Fibroblast of peridontal ligament (primary cell): ENCODE measurements around the gene KISS1.
"Not testable (repeated sequence)": the region's sequence is repeated elsewhere in the genome, so short reads cannot be mapped to it uniquely, and the experiment has no call there.

Experiments
- DNase-seq: peaks from one replicate; pipeline ENCODE4 v3.0.0-alpha.2; 2010; ENCODE audit errors: extremely low read depth

Gene KISS1, protein sequence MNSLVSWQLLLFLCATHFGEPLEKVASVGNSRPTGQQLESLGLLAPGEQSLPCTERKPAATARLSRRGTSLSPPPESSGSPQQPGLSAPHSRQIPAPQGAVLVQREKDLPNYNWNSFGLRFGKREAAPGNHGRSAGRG

DNA sequence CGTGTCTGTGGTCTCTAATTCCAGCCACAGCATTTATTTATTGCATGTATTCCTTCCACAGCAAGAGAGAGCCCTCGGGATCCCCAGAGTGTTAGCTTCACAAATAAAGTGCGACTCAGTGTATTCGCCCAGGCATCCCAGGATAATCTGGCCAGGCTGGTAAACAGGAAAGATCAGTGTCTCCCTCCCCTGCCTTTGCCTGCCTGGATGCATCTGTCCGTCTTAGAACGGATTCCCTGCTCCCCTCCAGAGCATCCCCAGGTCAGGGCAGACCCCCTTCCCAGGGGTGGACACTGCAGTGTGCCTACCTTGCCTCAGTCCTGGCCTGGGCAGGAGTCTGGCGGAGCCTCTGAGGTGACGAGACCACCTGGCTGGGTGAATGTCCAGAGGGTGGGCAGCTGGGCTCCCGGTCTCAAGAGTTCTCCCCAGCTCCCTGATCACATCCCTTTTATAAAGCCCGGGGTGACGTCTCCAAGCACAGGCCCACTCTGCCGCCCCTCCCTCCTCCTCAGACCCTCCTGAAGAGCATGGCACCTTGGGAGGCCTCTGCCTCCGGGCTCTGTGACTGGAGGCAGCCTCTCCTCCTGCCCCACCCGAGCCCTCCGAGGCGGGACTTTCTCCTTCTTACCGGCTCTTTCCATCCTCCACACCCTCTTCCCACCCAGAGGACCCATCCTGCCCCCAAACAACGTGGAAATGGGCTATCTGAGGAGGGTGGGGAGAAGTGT, at the start of gene KISS1:
Gene KISS1 (minus strand): TSS at position 424 of the 728 bp plus-strand sequence. CDS start 3,615 bp downstream, outside the sequence.
- DNase-seq: no peak

DNA sequence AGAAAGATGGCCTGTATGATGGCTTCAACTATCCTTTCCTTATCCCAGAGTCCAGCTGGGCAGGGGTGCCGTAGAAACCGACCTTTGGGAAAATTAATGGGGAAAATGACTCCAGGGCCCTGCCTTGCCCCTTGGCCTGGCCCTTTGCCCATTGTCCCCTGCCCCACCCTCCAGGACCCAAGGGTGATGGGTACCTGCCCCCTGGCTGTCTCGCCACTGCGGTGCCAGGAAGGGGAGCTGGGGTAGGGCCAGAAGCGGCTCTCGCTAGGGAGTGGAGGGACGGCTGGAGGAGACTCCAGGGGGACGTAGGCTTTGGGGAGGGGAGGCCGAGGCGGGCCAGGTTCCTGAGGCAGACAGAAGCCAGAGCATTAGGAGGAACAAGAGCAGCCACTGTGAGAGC, 46.6 kb upstream of the KISS1 start:
- no peak for DNase-seq

DNA sequence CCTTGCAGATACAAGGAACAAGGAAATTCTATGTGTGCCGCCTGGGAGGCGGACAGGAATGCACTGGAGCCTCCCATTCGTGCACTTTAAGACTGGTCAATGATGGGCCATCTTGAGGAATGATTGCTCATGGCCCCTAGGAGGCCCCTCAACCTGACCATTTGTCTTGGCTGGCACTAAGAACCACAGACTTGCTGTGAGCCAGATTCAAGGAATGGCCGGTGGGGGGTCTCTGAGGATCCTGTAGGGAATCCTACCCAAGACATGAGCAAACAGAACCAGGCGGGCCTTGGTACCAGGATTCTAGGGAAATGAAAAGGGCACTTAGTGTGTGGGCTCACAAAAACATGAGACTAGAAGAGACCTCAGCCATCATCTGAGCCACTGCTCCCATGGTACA, 45.6 kb upstream of the KISS1 start:
- no peak for DNase-seq

DNA sequence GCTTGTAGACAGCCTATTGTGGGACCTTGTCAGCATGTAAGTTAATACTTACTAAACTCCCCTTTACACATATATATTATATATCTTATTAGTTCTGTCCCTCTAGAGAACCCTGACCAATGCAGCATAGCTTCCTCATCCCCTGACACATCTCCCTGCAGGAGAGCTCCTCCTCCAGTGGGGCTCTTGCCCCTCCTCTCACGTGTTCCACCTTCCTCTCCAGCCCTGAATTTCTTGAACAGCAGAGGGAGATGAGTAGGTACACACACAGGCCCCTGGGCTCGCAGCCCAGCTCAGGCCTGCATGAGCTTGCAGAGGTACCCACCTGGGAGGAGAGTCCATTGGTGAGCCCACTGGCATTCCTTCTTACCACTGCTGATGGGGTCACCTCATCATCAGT, 44.8 kb upstream of the KISS1 start:
- no peak for DNase-seq

DNA sequence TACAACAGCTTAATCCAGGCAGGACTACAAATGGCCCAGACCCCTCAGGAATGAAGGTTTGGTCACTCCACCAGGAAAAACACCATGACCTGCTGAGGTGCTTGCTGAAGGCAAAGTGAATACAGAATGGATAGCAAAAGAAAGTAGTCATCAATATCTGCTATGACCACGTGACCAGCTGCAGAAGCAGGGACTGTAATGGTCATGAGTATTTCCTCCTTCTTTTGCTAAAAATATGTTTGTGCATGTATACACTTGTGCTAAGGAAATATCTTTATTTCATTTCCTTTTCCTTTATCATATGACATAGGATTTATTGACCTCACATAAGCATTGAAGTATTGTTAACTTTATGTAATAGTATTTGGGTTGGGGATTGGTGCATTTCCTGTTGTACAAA, 43.9 kb upstream of the KISS1 start:
- no peak for DNase-seq

DNA sequence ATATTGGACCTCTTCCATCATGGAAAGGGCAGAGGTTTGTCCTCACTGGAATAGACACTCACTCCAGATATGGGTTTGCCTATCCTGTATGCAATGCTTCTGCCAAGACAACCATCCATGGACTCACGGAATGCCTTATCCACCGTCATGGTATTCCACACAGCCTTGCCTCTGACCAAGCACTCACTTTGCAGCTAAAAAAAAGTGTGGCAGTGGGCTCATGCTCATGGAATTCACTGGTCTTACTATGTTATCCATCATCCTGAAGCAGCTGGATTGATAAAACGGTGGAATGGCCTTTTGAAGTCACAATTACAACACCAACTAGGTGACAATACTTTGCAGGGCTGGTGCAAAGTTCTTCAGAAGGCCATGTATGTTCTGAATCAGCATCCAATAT, 43.1 kb upstream of the KISS1 start:
- DNase-seq: not testable (repeated sequence)

DNA sequence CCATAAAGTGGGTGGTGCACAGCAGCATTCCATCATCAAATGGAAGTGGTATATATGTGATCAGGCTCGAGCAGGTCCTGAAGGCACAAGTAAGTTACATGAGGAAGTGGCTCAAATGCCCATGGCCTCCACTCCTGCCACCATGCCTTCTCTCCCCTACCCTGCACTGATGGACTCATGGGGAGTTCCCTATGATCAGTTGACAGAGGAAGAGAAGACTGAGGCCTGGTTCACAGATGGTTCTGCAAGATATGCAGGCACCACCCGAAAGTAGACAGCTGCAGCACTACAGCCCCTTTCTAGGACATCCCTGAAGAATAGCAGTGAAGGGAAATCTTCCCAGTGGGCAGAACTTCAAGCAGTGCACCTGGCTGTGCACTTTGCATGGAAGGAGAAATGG, 42.2 kb upstream of the KISS1 start:
- DNase-seq: not testable (repeated sequence)

DNA sequence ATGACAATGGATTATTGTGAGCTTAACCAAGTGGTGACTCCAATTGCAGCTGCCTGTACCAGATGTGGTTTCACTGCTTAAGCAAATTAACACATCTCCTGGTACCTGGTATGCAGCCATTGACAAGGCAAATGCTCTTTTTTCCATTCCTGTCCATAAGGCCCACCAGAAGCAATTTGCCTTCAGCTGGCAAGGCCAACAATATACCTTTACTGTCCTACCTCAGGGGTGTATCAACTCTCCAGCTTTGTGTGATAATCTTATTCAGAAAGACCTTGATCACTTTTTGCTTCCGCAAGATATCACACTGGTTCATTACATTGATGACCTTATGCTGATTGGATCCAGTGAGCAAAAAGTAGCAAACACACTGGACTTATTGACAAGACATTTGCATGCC, 41.2 kb upstream of the KISS1 start:
- not testable (repeated sequence) for DNase-seq

DNA sequence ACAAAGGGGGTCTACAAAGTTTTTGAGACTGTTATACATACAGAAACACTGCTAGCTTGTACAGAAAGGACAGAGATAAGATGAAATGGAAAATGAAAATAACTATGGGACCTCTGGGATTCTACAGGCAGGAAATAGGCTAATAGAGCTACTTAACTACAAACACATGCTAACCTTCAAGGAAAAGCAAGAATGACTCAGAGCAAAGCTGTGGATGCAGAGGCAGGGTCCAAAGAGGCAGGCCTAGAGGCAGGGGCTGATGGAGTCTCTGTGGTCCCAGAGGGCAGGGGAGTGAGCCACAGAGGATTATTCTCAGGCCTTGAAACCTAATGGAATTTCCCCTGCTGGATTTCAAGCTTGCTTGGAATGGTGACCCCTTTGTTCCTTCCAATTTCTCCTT, 36.2 kb upstream of the KISS1 start:
- DNase-seq: peak; percentile 71

DNA sequence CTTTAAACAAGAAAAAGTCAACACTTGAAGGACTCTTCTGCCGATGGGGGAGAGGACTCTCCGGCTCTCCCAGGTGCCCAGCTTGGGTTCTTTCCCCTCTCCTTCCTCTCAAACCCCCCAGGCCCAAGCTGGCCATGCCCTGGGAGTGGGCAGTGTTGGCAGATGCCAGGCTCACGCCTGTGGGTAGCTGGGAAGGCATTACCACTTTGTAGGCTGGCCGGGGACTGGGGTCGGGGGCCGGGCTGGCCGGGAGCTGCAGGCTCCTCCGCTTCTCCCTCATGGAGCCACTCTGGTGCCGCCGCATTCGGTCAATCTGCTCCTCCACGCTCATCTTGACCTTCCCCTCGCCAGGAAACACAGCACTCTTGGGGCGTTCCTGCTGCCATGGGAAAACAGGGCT, 33.9 kb upstream of the KISS1 start:
- no peak for DNase-seq

DNA sequence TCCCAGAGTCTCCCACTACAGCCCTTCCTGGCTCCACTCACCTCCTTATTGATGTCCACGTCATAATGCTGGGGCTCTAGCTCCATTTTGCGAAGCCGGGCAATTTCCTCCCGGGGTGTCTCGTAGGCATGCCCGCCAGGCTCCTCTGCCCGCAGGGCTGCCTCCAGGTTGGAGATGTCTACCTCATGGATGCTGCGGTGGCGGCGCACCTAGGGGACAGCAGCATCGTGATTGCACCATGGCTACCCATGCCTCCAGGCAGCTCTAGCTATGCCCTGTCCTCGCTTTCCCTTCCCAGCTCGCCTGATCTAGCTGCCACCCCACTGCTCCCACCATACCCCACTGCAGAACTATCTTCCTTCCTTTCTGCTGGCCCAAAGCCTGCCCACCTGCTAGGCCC, 32.6 kb upstream of the KISS1 start:
- DNase-seq: no peak

DNA sequence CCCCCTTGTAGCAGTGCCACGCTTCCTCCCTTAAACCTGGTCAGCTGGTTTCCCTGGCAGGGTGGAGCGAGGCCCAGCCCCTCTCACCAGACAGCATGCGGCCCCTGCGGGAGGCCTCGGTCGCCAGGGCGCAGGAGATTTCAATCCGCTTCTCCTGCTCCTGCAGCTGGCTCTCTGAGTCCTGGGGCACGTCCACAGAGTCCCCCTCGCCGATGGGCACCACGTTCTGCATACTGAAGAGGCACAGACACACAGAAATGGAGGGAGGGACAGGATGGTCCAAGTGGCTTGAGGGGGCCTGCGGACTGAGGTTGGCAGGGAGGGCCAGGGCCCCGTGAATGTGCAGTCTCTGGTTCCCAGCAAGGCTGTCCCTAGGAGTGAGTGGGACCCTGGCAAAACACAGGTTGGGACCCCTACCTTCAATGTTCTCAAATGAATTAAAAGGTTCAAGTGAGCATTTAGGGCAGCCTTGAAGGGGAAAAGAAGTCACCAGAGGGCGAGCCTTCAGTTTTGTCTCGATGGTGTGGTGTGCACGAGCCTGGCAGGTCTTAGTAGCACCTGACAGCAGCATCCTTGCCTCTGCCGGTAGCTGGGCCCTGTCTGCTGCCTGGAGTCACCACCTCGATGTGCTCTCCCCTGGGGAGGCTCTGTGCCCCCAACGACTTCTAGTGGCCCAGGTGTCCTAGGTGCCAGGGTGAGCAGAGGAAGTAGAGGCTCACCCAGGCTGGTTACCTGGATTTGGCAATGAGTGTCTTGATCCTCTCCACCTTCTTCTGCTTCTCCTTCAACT, 31.9 kb upstream of the KISS1 start:
- DNase-seq: no peak

DNA sequence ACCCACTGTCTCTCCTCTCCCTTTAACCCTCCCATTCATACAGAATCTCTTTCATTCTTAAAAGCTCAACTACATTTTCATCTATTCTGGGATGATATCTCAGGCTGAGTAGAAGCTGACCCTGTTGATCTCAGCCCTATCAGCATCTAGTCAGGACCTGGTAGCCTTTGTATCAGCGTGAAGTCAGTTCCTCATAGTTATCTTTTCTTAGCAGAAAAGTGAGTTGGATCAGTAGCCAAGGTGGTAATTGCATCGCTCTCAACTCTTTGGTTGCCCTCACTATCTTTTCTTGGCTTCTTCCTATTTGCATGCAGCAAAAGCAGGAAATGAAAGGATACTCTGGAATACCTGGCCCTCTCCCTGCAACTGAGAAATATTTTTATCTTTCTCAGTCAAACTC, 31.1 kb upstream of the KISS1 start:
- DNase-seq: no peak

DNA sequence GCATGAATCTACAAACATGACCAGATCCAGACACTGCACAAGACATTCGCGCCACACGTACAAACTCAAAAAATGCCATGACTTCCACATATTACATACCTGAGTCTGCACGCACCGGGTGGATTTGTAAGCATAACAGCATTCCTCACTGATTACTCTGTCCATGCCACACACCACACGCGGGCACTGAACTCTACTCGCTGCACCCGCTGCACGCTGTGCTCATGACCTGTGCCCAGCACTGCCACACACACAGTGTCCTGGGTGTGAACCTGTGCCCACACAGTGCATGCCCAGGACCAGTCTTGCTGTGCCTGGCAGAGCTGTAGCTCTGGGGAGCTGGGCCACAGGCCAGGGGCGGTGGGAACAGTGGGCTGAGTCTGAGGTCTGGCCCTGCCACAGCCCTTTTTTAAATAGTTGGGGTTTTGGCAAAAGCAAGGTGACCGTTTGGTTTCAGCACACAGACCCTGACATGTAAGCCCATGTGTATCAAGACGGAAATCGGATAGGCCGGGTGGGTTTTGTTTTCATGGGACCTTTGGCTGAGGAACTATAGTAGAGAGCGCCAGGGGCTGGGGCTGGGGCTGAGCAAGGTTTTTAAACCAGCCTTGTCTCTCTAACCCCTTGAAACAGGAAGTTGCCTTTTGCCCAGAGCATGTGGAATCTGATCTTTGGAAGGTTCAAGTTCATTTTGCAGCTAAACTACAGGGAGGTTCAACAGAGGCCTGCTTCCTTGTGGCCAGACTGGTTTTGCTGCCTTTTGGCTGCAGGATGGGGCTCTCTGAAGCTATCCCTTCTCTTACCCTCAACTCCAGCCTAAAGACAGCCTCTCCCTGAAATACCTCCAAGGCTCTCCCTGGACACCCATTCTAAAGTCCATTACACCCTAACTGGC, 29.8 kb upstream of the KISS1 start:
- no peak for DNase-seq

DNA sequence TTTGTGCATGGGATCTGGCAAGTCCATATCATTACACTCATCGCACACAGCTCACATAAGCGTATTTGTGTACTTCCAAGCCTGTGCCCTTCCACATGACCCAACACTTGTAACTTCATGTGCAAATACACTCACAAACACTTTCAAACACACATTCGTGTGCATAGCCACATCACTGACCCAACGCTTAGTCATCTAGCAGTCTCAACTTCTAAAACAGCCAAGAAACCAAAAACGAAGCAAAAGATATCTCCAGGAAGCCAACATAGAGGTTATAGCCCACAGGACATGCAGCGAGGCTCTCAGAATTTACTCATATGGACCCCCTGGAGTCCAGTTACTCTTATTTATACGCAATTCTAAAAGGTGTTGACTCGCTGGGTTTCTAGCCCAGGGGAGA, 28.4 kb upstream of the KISS1 start:
- DNase-seq: no peak

DNA sequence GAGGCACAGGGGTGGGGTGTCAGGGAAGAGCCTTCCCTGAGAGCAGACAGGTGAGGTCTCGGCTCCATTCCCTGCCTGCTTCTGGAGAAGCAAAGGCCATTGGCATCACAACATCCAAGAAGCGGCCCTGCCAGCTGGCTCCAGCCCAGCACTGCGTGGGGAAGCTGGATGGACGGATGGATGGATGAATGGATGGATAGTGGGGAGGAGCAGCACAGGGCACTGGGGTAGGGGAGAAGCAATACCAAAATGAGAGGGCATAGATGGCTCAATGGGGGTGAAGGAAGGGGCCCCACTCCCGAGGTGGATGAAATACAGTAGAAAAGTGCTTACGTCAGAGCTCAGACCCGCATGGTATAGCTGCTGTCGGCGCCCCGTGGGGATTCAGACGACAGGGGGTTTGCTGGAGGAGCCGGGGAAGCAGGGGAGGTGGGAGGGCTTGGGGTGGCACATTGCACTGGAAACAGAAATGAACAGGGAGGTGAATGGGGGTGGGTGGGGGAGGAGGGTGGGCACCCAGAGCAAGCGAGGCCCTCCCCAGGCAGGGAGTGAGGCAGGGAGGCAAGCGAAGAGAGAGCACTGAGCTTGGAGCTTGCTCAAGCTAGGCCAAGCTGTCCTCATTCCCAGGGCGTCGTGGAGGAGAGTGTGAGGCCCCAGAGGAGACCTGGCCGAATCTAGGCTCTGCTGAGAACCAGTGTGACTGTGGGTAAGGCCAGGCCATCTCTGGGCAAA, 27.0 kb upstream of the KISS1 start:
- DNase-seq: no peak

DNA sequence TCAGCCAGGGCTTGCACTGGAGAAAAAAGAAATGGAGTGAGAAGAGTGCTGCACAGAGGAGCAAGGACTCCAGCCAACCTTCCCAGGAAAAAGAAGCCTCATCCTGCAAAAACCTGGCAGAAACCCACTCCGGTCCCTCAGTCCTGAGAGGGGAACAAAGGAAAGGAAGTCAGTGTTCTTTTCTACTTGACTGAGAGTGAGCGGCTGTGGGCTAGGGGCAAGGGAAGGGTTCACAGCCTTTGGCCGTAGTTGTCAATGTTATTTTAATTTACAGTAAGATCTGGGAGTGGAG, 26.4 kb upstream of the KISS1 start:
- no peak for DNase-seq

DNA sequence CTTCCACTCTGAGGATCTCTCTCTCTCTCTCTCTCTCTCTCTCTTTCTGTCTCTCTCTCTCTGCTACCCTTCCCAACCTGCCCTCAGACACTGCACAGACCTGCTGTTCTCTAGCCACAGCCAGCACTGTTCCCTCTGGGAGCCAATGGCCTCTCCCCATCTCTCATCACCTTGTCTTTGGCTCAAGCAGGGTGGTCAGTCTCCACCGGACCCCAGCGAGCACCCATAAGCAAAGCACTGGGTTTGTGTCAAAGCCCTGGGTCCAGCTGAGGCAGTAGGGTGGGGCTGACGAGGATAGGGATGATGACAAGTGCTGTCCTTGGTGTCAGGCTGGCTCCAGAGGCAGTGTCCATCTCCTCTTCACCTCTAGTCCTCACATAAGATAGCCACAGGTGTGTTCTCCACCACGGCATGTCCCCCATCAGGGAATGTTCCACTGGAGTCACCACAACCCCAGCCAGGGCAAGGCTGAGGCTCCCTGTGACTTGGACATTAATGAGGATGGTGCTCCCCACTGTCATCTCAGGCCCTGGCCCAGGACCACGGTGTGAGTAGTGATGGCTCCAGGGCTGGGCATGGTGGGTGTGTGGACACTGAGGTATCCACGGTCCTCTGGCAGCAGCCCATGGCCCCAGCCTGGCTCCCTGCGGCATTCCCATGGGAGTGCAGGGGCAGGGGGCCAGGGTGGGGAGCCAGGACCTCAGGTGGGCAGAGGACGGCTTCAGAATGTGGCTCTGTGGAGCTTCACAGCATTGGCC, 25.9 kb upstream of the KISS1 start:
- no peak for DNase-seq

DNA sequence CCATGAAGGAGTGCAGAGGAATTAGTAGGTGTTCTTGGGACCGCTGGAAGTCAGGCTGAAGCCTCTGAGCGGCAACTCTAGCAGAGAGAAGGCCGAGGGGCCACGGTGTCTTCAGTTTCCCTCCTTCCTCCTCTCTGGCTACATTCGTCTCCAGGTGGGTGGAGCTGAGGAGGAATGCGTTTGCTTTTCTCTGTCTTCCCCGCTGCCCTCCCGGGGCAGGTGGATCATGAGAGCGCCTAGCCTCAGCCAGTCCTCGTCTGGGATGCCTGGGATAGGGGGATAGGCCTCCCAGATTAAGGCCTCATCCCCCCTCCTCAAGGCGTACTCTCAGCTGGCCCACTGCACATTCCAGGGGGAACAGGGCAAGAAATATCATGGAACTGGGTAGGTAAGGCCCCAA, 25.0 kb upstream of the KISS1 start:
- DNase-seq: no peak

DNA sequence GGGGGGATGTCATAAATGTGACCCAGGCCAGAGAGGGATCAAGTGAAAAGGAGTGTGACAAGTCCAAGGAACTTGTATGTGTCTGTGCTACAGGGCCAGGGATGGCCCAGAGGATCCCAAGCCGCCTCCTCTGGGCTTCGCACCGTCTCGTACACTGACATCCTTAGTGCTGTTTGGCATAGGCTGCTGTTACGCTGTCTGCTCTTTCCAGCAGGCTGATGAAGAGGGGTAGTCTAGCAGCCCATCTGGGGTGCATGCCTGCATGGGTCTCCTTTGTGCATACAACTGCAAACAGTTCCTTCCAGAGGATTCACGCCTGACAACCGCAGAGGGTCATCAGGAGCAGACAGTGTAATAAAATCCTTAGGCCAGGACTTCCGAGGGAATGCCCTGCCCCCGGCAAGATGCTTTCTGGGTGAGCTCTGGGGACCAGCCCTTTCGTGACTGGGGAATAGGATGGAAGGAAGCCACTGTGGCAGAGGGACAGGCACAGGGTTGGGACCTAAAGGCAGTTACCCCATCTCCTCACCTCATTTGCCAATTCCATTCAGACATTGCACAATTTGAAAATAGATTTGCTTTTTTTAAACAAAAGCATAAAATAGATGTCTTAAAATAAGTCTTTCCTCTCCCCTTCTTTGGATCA, 23.8 kb upstream of the KISS1 start:
- DNase-seq: no peak
